Sigmoid colon (tissue), 7 donors: ENCODE data around the gene DCC. TPM values are rescaled to one million over a fixed set of nuclear protein-coding genes. Genes with fewer than 3 reads are reported as not detected.

Source experiments
- DNase-seq: peaks from one replicate; pipeline ENCODE4 v3.0.0-alpha.2; 2019
- H3K27ac ChIP-seq, 4 donors: fragments of 200-600 bp; sonication (generic); one replicate each; pipeline ENCODE4 v1.5.1; 2016 to 2019; ENCODE audit warnings: mild to moderate bottlenecking in 1 of 4
- H3K27me3 ChIP-seq, 3 donors: fragments of 200-600 bp; sonication (generic); one replicate each; pipeline ENCODE4 v1.5.1; 2019; ENCODE audit warnings: mild to moderate bottlenecking in 1 of 3
- H3K36me3 ChIP-seq, 4 donors: fragments of 200-600 bp; sonication (generic); one replicate each; pipeline ENCODE4 v1.5.1; 2016 to 2019
- H3K4me1 ChIP-seq, 4 donors: fragments of 200-600 bp; sonication (generic); one replicate each; pipeline ENCODE4 v1.5.1; 2017 to 2019
- H3K4me3 ChIP-seq, 4 donors: fragments of 200-600 bp; sonication (generic); one replicate each; pipeline ENCODE4 v1.5.1; 2017 to 2019; ENCODE audit warnings: mild to moderate bottlenecking in 2 of 4, moderate library complexity in 1 of 4
- H3K9me3 ChIP-seq, 4 donors: fragments of 200-600 bp in 3 of 4; sonication (generic) in 3 of 4; one replicate each; pipeline versions ENCODE4 v1.5.1 to v1.6.1; 2013 to 2019
- CTCF ChIP-seq, 4 experiments: fragments of 450-650 bp in 3 of 4; fragments of 200-600 bp in 1 of 4; IDR thresholded peaks; one replicate each; pipeline ENCODE4 v1.5.1; 2016 to 2019; ENCODE audit warnings: antibody characterized with exemption in 4 of 4, mild to moderate bottlenecking in 3 of 4, moderate library complexity in 2 of 4
- EP300 ChIP-seq, 4 donors: sonication (generic); formaldehyde crosslinking; IDR thresholded peaks; one replicate each; pipeline ENCODE4 v1.6.1; 2017; ENCODE audit warnings: antibody characterized with exemption in 4 of 4
- POLR2A ChIP-seq, 2 donors: fragments of 450-650 bp; IDR thresholded peaks; one replicate each; pipeline ENCODE4 v1.6.1; 2016; ENCODE audit warnings: antibody characterized with exemption in 2 of 2, mild to moderate bottlenecking in 2 of 2, moderate library complexity in 2 of 2
- POLR2AphosphoS5 ChIP-seq, 4 donors: sonication (generic); formaldehyde crosslinking; IDR thresholded peaks; one replicate each; pipeline ENCODE4 v1.6.1; 2017; ENCODE audit warnings: antibody characterized with exemption in 4 of 4
- WGBS, 2 donors: extraction: QIAGEN DNeasy Blood & Tissue Kit; methylation state at CpG; one replicate each; pipeline ENCODE4 v1.1.7; 2013; 5-methylcytosine and 5-hydroxymethylcytosine counted together
- intact Hi-C: fragments of 100-400 bp; cut with DNase I; formaldehyde crosslinking; loops from one replicate; pipeline ENCODE4 v1.15.1; 2023
- polyA plus RNA-seq, 3 donors: library from polyadenylated mRNA; stranded (reverse); fragments of 200-250 nt; gene quantifications; one replicate each; pipeline ENCODE4 v1.2.3, GENCODE V29; 2013
- total RNA-seq, 4 donors: library from RNA; depleted of rRNA; stranded (reverse); fragments of >200 nt; gene quantifications; one replicate each; pipeline ENCODE4 v1.1.0, GENCODE V29; 2016
- donor health status: healthy with polysubstance abuse.
- donor health status: Bipolar disorder and iron deficiency.
- donor health status: healthy.

The DCC gene
- total and polyA plus RNA-seq, 7 donors = 0.04 to 0.83 (median 0.36) TPM; not detected in 2

GRCh38 chr18:52722904-52723303 lies 382.9 kb downstream of the DCC start:
- 89 to 97% methylated on average over 3 of the region's 3 CpGs for WGBS, 2 donors
- no peaks in the 10 kb centered on the region for H3K27me3 ChIP-seq
- intact Hi-C loops = no loop called here

GRCh38 chr18:52723550-52723970 lies 383.6 kb downstream of the DCC start:
- Histone ChIP-seq H3K27me3 (no peaks in the 10 kb centered on the region), H3K27ac (no peak overlapping the region), H3K4me3 (no peak overlapping the region), H3K4me1 (no peaks in the 10 kb centered on the region), H3K36me3 (no peaks in the 10 kb centered on the region), H3K9me3 (no peaks in the 10 kb centered on the region)
- TF ChIP-seq EP300 (IDR thresholded peaks at IDR 0.05) (no peak), POLR2AphosphoS5 (IDR thresholded peaks at IDR 0.05) (no peak), POLR2A (IDR thresholded peaks at IDR 0.05) (no peak), CTCF (IDR thresholded peaks at IDR 0.05) (no peak)
- 56 to 87% methylated on average over 3 of the region's 3 CpGs for WGBS, 2 donors
- DNase-seq = no peak
- intact Hi-C loops = no loop called here

More at GRCh38 chr18:52722904-52723303, 382.9 kb downstream of the DCC start:
- no peaks in the 10 kb centered on the region for H3K36me3 ChIP-seq
- no peak overlapping the region for H3K27ac ChIP-seq
- DNase-seq = no peak
- H3K4me3 ChIP-seq = no peak overlapping the region
- TF ChIP-seq POLR2A (IDR thresholded peaks at IDR 0.05) (no peak), EP300 (IDR thresholded peaks at IDR 0.05) (no peak), CTCF (IDR thresholded peaks at IDR 0.05) (no peak), POLR2AphosphoS5 (IDR thresholded peaks at IDR 0.05) (no peak)
- H3K9me3 ChIP-seq = no peaks in the 10 kb centered on the region
- H3K4me1 ChIP-seq = no peaks in the 10 kb centered on the region

DNA sequence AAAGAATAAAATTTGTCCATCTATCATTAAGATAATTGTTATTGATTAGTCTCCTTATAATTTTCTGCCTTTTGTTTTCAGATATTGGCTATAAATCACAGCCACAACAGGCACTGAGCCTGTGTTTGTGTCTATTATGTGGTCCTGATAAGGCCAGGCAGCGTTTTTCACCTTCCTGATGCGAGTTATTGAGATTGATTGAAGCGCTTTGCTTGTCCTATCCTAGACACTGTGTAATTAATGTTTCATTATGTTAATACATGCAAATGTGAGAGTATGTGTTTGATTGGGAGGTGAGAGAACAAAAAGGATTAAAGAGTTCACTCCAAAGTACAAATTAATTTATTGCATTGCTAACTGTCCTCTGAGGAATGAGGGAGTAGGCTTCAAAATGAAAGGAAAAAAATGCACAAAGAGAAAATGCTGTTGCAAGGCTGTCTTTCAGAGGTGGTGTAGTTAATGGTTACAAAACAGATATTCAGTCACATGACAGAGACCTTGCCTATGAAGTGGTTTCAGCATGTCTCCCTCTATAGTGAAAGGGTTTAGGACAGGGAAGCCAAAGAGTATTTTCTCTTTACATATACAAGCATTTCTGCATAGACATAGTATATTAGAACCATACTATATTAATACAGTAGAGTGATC lies 391.1 kb downstream of the DCC start:
- TF ChIP-seq POLR2AphosphoS5 (IDR thresholded peaks at IDR 0.05) (no peak), EP300 (IDR thresholded peaks at IDR 0.05) (no peak), CTCF (IDR thresholded peaks at IDR 0.05) (no peak), POLR2A (IDR thresholded peaks at IDR 0.05) (no peak)
- no peaks in the 10 kb centered on the region for H3K4me1 ChIP-seq
- no peak overlapping the region for H3K4me3 ChIP-seq
- DNase-seq = no peak
- WGBS, 2 donors = 81 to 85% methylated on average over 3 of the region's 3 CpGs
- H3K9me3 ChIP-seq = no peaks in the 10 kb centered on the region
- intact Hi-C loops = no loop called here
- H3K27ac ChIP-seq = no peak overlapping the region
- no peaks in the 10 kb centered on the region for H3K27me3 ChIP-seq
- no peaks in the 10 kb centered on the region for H3K36me3 ChIP-seq

DNA sequence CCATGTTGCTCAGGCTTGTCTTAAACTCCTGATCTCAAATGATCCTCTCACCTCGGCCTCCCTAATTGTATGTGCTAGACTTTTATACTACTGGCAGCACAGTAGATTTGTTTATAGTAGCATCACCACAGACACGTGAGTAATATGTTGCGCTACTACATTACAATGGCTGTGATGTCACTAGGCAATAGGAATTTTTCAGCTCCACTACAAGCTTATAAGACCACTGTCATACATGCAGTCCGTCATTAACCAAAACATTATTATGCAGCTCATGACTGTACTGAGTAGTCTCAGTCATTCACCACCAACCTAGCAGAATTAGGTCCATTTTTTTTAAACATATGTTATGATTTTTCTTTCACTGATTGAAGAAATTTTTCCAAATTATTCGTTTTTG lies 398.9 kb downstream of the DCC start:
- no peak for DNase-seq
- Histone ChIP-seq H3K27me3 (no peaks in the 10 kb centered on the region), H3K4me1 (no peaks in the 10 kb centered on the region), H3K4me3 (no peak overlapping the region), H3K36me3 (no peaks in the 10 kb centered on the region), H3K9me3 (no peaks in the 10 kb centered on the region), H3K27ac (no peak overlapping the region)
- 86 to 87% methylated on average over 5 of the region's 5 CpGs for whole genome bisulfite sequencing, 2 donors
- no peak for TF ChIP-seq POLR2AphosphoS5 (IDR thresholded peaks at IDR 0.05)
- TF ChIP-seq EP300 (IDR thresholded peaks at IDR 0.05) = no peak
- TF ChIP-seq POLR2A (IDR thresholded peaks at IDR 0.05) = no peak
- TF ChIP-seq CTCF (IDR thresholded peaks at IDR 0.05) = no peak
- intact Hi-C loops = no loop called here

DNA sequence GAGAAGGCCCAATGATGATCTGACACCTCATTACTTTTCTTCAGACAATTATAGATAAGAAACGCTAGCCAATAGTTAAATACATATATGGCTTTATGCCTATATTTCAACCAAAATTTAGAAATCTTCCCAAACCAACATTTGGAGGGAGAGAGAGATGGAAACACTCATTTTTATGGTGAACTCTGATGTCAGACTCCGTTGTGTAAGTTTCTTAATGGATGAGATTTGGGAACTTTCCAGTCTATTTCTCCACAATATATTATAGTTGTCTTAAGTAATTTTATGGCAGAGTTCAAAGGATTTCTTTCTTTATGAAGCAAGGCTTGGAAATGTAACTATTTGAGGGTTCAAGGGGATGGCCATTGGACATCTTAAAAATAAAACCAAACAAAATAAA lies 407.0 kb downstream of the DCC start:
- Histone ChIP-seq H3K27me3 (no peaks in the 10 kb centered on the region), H3K4me1 (no peaks in the 10 kb centered on the region), H3K9me3 (no peaks in the 10 kb centered on the region), H3K36me3 (no peaks in the 10 kb centered on the region), H3K27ac (no peak overlapping the region), H3K4me3 (no peak overlapping the region)
- DNase-seq = no peak
- intact Hi-C loops = no loop called here
- TF ChIP-seq EP300 (IDR thresholded peaks at IDR 0.05) = no peak
- TF ChIP-seq POLR2AphosphoS5 (IDR thresholded peaks at IDR 0.05) = no peak
- TF ChIP-seq POLR2A (IDR thresholded peaks at IDR 0.05) = no peak
- no peak for TF ChIP-seq CTCF (IDR thresholded peaks at IDR 0.05)
- WGBS, 2 donors = 73 to 75% methylated on average over 2 of the region's 2 CpGs
